ENCODE results near the gene TPP1.

The TPP1 gene

GRCh38 chr11:6599449-6599848, 19.8 kb downstream of the TPP1 start:
- TF ChIP-seq CTCF (IDR thresholded peaks at IDR 0.05; ENCODE audit: low read depth, low read length) = no peak
- no peaks in the 10 kb centered on the region for H3K27me3 ChIP-seq
- H3K36me3 ChIP-seq = peaks cover 23% of the 10 kb centered on the region
- no peaks in the 10 kb centered on the region for H3K9me3 ChIP-seq
- no peaks in the 10 kb centered on the region for H3K4me1 ChIP-seq
- DNase-seq = no peak
- no peak overlapping the region for H3K4me3 ChIP-seq (ENCODE audit: low read depth, low read length)

- Histone ChIP-seq H3K4me1 (no peaks in the 10 kb centered on the region), H3K9me3 (no peaks in the 10 kb centered on the region), H3K36me3 (peaks cover 23% of the 10 kb centered on the region), H3K27me3 (no peaks in the 10 kb centered on the region), H3K4me3 (ENCODE audit: low read depth, low read length) (no peak overlapping the region)
- no peak for DNase-seq
- no peak for TF ChIP-seq CTCF (IDR thresholded peaks at IDR 0.05; ENCODE audit: low read depth, low read length)
Observed at GRCh38 chr11:6598555-6598954, 20.7 kb downstream of the TPP1 start.

GRCh38 chr11:6596239-6596877, 22.9 kb downstream of the TPP1 start:
- no peaks in the 10 kb centered on the region for H3K9me3 ChIP-seq
- H3K36me3 ChIP-seq = peaks cover 19% of the 10 kb centered on the region
- H3K27me3 ChIP-seq = no peaks in the 10 kb centered on the region
- no peak for TF ChIP-seq CTCF (IDR thresholded peaks at IDR 0.05; ENCODE audit: low read depth, low read length)
- H3K4me1 ChIP-seq = no peaks in the 10 kb centered on the region
- no peak for DNase-seq
- H3K4me3 ChIP-seq (ENCODE audit: low read depth, low read length) = no peak overlapping the region

GRCh38 chr11:6594142-6594768, 25.0 kb downstream of the TPP1 start:
- Histone ChIP-seq H3K9me3 (no peaks in the 10 kb centered on the region), H3K4me1 (no peaks in the 10 kb centered on the region), H3K36me3 (peaks cover under 1% of the 10 kb centered on the region; the same call in 1 of the 2 replicates), H3K27me3 (no peaks in the 10 kb centered on the region), H3K4me3 (ENCODE audit: low read depth, low read length) (no peak overlapping the region)
- no peak for DNase-seq
- TF ChIP-seq CTCF (IDR thresholded peaks at IDR 0.05; ENCODE audit: low read depth, low read length) = no peak

- Histone ChIP-seq H3K4me1 (no peaks in the 10 kb centered on the region), H3K9me3 (no peaks in the 10 kb centered on the region), H3K36me3 (no peaks in the 10 kb centered on the region), H3K4me3 (ENCODE audit: low read depth, low read length) (no peak overlapping the region), H3K27me3 (no peaks in the 10 kb centered on the region)
- no peak for TF ChIP-seq CTCF (IDR thresholded peaks at IDR 0.05; ENCODE audit: low read depth, low read length)
- no peak for DNase-seq
Observed at GRCh38 chr11:6588018-6588417, 31.2 kb downstream of the TPP1 start.

- Histone ChIP-seq H3K4me3 (ENCODE audit: low read depth, low read length) (no peak overlapping the region), H3K9me3 (no peaks in the 10 kb centered on the region), H3K4me1 (no peaks in the 10 kb centered on the region), H3K36me3 (no peaks in the 10 kb centered on the region), H3K27me3 (no peaks in the 10 kb centered on the region)
- no peak for TF ChIP-seq CTCF (IDR thresholded peaks at IDR 0.05; ENCODE audit: low read depth, low read length)
- no peak for DNase-seq
Observed at GRCh38 chr11:6587360-6587953, 31.8 kb downstream of the TPP1 start.

Measured in BE2C (cell line).